HS-27A (cell line): ENCODE measurements around the gene PAX3.

Source experiments
- DNase-seq: peaks from one replicate; pipeline ENCODE4 v3.0.0-alpha.2; 2012; ENCODE audit warnings: low read depth, missing footprints

The PAX3 gene

DNA sequence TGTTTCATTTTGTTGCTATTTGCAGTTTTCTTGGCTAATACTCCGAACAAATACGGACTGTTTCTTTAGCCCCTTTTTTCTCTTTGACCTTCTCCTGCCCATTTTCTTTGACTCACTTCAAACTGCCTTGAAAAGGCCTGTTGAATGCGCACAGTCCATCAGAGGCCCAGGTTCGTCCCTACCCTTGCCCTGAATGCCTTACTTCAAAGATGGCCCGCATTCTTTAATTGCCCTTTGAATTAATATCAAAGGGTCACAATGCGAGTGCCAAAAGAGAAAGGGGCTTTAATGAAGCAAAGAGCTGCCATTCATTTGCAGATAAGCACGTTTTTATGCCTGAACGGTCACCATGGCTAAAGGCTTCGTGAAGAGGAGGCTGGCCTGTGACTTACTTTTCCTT lies 29.7 kb downstream of the PAX3 start:
- DNase-seq: no peak

DNA sequence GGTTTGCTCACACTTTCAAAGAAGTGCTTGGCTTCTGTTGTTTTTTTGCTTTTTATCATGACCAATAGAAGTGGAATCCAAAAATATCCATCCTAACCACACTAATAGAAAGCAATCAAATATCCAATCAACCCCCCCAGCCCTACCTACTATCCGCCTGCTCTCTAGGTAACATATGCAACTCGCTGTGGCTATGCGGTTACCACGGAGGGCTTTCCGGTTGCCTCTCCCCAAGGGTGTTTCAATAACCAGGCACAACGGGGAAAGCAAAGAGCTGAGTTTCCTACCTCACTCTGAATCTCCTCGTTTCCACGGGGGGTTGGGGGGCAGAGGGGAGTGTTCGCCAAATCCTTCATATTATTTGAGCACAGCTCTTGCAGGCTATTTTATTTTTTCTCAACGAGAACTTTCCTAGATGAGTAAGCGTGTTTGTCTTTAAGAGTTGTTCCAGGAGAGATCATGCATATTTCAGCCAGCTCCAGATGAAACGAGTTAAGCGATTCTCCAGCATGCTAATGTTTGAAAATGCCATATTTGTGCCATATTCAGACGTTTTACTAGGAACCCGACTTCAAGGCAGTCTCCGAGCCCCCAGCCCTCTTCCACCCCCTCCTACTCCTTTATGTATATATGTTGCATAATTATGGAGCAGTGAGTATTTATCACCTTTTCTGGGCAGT lies 30.3 kb downstream of the PAX3 start:
- no peak for DNase-seq

DNA sequence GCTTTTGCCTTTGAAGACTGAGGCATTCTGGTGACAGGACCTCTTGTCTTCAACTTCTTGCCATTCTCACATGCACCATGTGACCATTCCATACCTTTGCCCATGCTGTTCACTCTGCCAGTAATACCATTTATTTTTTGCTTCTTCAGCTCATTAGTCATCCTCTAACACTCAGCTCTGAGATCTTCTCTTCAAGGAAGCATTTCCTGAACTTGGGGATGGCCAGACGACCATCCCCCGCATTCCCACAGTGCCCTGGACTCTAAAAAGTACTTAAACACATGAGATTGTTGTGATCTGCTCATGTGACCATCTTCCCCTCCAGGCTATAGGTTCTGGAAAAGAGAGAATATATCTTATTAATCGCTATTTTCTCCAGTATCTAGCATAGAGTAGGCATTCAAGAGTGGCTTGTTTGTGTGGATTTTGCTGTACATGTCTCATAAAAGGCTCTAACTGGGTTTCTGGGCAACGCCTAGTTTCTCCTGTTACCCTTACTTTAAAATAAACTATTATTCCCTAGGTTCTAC lies 33.9 kb downstream of the PAX3 start:
- no peak for DNase-seq

DNA sequence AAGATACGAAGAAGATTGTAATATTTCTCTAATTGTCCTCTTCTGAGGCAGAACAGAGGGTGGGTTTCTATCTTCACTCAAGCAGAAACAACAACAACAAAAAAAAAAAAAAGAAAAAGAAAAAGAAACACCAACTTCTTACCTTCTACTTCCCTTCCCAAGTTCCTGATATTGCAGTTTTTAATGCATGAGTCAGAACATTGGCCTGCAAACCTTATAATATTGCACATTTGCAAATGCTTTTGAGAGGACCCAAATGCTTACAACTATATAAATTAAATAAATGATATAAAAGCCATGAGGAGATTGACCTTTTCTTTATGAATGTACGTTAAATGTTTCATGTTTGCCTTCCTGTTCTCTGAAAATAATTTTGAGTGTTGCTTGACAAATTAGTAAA lies 37.3 kb downstream of the PAX3 start:
- DNase-seq: no peak

DNA sequence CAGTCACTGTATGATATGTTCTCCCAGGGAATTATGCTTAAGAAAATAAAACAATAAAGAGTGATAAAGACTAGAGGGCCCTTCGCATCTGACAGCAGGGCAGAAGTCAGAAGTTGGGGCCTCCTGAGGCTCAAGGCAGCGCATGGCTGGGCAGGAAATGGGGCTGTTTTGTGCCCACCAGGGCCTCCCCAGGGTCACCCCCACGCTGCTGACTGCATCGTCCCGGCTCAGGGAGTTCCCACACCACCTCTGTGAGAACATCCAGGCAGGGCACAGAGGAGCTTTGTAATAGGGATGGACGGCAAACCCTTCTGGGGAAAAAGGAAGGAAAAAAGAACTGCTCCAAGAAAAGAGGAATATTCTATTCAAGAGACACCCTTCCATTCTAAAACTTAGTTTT lies 41.2 kb downstream of the PAX3 start:
- no peak for DNase-seq

DNA sequence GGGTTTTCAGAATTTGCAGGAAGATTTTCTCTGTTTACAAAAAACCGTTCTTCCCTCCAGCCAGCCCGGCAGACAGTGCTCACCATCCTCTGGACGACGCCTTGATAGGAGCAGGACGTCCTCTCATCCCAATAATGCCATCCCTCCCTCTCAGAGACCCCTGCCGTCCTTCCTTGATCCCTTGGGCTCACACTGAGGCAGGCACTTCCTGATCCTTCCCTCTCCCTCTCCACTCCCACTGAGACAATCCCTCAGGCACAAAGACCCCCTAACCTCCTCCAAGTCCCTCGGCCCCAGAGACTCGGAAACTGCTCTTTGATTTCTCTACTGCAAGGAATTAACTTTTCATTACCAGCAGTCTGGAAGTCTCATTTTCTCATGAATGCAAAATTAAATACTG lies 42.5 kb downstream of the PAX3 start:
- DNase-seq: no peak

DNA sequence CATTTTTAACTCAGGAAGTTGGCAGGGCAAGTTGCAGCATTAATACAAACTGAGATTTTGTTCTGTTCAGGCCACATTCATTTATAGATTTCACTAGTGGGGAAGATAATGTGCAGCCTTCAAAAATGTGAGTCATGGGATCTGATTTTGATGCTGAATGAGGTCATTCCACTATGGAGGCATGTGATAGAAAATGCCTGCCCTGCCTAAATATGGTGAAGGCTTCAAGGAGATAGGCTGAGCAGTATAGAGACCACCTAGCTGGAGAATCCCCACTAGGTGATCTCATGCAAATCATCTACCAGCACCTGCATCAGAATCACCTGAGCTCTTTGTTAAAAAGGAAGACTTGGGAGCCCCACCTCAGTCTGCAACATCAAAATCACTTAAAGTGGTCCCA lies 43.7 kb downstream of the PAX3 start:
- no peak for DNase-seq

DNA sequence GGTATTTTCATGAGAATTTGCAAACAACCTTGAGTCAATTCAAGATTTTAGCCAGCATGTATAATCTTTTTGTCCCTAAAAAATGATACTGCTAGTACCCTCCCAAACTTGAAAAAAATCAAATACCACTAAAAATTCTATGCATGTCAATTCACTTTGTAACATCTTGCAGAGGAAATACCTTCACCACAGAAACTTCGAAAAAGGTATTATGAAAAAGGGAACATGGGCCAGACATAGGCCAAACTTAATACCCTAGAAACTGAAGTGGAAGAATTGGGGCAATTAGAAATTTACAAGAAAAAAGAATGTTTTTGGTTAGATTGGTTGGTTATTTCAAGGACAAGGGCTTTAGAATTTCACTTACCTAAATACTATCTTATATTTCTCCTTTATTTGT lies 48.5 kb downstream of the PAX3 start:
- no peak for DNase-seq

DNA sequence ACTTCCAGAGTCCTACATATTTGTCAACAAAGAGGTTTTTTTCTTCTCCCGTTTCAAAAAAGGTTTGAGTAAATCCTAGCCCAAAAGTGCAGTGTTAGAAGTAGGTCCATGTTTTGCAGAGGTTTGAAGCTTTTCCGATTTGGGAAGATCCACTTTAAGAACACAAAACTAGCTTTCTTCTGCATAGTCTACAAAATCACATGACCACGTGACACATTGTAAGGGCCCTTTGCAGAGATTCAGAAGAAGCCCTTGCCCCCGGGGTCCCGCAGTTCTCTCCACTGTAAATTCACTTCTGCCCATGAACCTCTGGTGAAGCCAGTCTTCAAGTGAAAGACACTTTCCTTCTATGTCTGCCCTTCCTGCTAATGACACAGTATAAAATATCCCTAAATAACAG lies 49.4 kb downstream of the PAX3 start:
- no peak for DNase-seq

DNA sequence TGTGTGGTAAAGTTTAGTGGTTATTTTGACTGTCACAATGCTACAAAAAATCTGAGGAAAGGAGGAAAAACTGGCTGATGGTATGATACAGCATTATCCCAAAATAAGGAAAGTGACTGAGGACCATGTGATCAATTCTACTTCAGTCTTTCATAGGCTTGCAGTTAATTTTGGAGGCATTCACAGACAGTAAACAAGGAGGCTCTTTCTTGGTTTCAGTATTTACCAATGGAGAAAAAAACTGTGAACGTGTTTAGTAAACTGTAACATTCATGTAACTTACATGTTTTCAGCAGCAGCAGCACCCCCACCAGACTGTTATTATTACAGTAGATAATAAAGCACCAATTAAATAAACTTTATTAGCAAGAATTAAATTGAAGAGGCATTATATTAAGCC lies 50.0 kb downstream of the PAX3 start:
- no peak for DNase-seq

DNA sequence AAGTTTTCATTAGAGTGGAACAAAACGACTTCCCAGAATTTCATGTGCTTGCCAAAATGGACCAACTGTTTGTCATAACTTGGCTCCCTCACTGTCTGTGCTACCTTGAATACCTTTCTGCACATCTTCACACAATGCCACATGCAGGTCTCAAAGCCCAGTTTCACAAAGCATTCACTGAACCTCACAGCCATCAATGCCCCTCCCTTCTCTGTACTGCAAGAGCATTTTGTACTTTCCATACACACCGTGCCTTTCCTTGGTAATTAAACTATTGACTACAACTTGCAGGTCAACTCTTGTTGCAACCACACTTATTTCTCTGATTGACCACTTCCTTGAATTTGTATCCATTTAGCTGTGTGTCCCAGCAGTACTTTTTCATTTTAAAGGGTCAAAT lies 50.5 kb downstream of the PAX3 start:
- DNase-seq: no peak

DNA sequence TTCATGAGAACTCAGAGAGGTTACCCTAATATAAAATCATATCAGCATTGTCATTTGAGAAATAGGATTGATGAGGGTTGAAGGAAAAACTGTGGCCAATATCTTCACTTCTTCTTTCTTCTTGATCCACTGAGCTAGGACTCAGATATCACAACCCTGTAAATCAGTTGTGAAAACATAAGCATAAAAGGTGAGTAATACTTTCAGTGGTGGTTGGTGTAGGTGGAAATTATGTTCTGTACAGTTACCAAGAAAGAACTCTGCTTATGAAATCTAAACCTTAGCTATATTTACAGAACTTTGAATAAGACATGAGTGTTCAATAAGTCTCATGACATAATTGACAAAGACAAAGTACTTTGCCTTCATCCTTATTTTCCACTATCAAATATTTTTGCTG lies 56.3 kb downstream of the PAX3 start:
- DNase-seq: no peak

DNA sequence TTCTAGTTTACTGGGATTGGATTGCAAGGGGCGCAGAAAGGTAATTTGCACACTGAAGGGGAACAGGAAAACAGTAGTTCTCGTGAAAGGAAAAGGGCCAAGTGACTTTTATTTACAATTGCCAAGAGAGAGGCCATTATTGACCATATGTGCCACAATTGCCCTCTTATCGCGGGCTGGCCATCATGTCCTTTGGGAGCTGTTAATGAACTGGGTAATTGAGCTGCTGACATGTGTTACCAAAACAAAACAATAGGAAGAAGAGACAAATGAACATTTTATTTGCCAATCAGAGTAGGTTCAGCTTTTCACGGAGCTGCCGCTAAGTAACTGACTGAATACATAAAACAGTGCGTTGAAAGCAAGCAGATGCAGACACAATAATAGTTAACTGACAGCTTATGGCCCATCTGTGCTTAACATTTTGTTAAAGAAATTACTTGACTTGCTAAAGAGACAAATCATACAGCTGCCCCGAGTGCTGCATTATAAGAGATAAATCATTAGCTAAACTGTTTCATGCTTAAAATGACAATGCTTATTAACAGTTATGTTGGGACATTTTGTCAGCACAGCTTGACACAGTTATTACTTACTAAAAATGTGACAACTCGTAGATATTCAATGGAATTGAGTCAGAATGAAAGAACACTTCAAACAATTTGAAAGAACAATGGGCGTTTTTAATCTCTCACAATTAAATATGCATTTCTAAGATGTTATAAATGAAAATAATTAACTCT lies 57.5 kb downstream of the PAX3 start:
- DNase-seq: no peak

DNA sequence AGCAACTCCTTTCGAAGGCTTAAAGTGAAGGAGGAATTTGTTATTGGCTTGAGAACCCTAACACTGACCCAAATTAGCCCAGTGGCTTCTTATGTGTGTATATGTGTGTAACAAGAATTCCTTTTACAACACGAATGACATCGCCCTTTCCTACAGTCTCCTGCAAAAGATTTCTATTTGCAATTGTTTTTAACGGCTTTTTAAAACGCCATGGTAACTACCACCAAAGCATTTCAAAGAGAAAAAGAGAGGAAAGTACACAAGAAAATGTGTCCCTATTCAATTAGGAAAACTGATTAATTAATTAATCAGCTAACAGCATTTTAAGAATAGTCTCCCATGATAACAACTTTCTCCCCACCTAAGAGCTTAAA lies 58.1 kb downstream of the PAX3 start:
- no peak for DNase-seq

DNA sequence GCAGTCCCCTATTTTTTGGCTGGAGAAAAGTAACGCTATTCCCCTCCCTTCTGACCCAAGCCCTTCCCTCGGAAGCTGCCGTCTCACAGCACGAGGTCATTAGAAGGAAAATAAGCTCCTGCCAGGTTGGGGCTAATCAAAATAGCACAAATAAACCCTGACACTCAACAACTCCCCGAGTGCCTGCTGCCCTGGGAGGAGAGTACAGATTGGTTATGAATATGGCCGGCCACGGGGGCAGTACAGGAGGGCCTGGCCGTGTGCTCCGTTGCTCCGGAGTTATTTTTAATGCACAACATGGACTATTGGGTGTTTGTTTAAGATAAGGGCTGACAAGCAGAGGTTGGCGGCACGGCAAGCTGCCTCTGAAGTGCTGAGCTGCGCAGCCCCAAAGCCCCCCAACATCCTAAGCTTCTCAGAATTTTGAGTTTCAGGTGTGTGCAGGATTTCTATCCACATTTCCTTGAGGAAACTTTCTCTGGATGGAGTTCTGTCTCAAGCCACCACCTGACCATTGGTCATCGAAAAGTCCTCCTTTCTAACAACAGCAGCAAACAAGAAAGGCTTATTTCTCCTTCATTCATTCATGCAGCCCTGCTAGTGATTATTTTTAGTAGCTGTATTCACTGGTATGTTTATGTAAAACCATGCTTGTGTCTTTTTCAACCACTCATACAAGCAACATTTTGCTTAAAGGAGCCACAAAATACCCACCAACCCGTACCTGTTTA lies 58.7 kb downstream of the PAX3 start:
- DNase-seq: no peak

DNA sequence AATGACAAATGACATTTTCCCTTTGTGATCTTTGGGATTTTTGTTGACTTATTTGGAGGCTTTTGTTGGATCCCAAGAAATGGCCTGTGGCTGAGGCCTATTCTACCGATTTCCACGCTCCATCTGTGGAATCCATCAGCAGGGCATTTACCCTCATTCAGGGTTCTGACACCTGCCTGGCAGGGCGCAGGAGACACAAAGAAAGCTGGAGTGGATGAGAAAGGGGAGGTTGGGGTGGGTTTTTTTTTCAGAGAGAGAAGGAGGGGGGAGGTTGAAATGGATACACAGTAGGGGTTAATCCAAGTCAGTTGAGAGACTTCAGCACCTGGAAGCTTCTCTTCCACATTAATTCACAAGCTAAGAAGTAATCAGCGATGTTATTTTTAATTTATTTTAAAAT lies 59.7 kb downstream of the PAX3 start:
- no peak for DNase-seq

DNA sequence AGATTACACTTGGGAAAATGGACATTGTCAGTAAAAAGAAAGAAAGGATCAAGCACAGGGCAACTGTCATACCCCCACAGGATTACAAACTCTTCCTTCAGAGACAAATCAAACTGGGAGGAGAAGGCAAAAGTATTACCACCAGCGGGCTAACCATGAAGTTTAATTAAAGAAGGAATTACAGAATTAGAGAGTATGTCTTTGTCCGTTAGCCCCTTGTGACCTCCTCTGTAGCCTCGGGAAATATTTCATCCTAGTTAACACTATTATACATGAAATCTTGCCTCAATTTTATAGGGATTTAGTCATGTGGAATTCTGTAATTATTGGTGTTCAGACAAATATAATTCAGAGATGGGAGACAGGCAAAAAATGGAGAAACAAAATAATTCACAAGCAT lies 60.7 kb downstream of the PAX3 start:
- no peak for DNase-seq

DNA sequence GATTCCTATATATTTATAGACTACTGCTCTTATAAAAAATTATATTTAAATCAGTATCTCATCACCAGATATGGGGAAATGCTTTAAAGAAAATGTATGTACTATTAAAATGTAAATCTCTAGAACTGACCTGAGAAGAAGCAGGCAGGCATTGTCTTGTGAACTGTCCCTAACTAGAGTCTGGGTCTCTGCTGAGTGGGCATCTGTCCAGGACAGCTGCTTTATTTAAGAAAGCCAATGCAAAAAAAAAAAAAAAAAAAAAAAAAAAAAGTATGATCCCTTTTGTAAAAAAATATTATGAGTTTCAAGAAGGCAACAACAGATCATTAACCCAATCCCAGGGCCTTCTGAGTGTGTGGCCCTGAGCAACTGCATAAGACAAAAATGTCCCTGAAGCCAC lies 66.0 kb downstream of the PAX3 start:
- DNase-seq: no peak

DNA sequence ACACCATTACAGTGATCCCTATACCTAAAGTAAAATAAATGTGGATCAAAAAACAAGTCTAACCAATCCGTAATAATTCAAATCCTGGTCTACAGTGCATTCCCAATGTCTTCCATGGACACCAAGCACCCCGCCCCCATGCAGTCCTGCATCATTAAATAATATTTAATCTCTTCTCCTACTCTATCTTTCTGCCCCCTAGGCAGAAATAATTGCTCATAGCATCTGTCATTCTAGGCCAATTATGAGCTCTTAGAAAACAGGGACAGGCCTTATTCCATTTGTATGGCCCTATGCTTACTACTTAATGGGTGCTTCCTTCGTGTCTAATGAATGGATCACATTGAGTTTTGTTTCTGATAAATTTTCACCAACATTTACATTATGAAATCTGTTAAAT lies 66.4 kb downstream of the PAX3 start:
- DNase-seq: no peak

DNA sequence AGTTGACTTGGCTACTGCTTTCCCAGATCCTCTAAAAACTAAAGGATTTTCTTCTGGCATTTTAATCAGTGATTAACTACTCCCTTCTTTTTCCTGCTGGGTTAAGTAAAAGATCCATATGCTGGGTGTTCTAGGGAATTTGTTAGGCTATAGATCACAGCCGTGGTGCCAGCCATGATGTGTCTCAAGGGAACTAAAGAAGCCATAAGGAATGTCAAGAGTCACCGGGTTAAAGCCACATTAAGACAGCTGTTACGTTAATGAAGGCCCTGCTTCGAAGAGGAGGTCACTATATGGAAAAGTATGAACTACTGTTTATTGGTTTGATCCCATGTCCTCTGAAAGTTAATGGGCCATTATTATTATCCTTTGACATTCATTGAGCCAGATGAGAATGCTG lies 70.7 kb downstream of the PAX3 start:
- no peak for DNase-seq

DNA sequence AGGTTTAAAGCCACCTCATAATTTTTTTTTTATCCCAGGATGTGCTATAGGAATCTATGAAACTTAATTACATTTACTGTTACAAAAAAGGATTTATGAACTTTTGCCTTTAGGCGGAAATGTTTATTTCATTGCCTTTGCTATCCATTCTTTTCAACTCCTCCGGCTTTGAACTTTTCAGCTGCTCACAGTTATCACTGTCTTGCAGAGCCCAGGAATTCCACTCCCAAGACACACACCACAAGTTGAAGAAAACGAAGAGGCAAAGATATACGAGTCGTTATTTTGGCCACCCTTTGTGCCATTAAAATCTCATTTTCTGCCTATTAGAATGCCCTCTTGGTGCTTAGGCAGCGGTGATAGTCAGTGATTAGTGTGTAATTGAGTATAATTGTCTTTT lies 80.0 kb downstream of the PAX3 start:
- DNase-seq: no peak

DNA sequence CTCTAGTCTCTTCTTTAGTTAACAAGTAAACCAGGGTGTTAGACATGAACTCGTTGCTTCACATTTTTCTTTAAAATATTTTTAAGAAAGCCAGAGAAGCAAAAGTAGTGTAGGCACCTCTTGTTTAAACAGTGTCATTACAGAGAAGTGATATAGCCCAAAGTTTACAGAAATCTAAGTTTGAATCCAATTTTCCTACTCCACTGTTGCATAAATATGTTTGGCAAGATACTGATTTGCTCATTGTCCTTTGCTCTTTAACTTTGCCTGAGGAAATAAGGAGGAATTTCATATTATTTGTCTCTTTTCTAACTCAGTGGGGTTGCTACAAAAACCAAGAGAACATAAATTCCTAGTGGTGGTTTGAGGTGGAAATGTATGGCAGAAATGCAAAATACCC lies 81.1 kb downstream of the PAX3 start:
- no peak for DNase-seq

DNA sequence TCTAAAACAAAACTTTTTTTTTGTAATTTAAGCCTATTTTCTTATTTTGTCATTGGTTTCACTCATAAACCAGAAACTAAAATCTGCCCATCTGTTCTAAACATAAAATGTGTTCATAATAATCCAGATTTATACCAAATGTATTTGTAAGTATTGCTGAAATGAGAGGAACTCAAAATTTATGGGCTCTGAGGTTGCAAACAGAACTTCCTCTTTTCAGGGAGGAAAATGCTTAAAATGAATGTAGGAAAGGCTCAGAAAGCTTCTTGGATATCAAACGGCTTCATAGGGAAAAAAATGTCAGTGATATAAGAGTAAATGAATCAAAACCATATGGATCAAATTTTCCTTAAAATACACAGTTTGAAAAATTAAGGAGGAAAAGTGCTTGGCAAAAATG lies 83.9 kb downstream of the PAX3 start:
- DNase-seq: no peak
